Measurements from ENCODE around the gene COL9A1. TPM values are rescaled to one million over a fixed set of nuclear protein-coding genes. Genes with fewer than 3 reads are reported as not detected.
A peak's percentile ranks its signal among the peaks of the same experiment; 100 is the strongest.

Gene COL9A1
- total RNA-seq, 1 donor from 2014 or later = 18.7 TPM

DNA sequence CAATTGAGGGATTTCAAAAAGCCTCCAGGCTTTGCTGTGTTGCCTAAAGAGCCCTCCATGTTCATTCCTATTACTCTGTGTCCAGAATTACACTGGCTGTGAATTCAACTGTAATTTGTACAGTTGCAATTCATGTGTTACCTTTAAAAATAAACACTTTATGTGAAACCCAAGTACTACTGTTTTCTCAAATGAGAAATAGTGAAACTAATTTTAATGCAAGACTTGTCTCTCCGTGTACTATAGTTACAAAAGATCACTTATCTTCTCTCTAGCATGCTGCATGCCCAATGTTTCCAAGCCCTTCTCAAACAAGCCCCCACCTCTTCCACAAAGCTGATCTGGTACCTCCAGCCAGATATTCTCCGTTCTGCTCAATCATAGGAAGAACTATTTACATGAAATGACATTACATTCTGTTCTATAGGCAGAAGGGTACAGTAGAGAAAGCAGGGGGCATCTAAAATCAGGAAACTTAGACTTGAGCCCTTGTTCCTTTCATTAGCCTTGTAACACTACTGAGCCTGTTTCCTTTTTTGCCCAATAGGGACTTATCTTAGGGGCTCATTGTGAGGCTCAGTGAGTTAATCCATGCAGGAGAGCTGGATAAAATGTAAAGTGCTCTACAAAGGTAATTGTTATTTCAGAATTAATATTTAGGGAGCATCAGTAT is 12.3 kb upstream of the COL9A1 start:
- Mint-ChIP-seq H3K27me3 (ENCODE audit: insufficient read depth, low read depth) (peaks cover 5% of the 10 kb centered on the region), H3K36me3 (no peaks in the 10 kb centered on the region), H3K27ac (no peak overlapping the region), H3K4me1 (peaks cover 12% of the 10 kb centered on the region), H3K4me3 (no peak overlapping the region), H3K9me3 (peaks cover 15% of the 10 kb centered on the region)
- Histone ChIP-seq H3F3A (ENCODE audit: low read depth) (no peaks in the 10 kb centered on the region), H3K4me2 (no peak overlapping the region), H3K9me3 (ENCODE audit: low read depth) (no peaks in the 10 kb centered on the region), H4K20me1 (ENCODE audit: low read depth) (no peaks in the 10 kb centered on the region), H2AFZ (replicated peaks) (no peak overlapping the region), H3K79me2 (ENCODE audit: low read depth) (no peaks in the 10 kb centered on the region), H3K9ac (no peak overlapping the region), H3K27ac (no peak overlapping the region), H3K27me3 (no peaks in the 10 kb centered on the region), H3K4me1 (no peaks in the 10 kb centered on the region), H3K36me3 (no peaks in the 10 kb centered on the region), H3K4me3 (no peak overlapping the region)
- TF ChIP-seq EZH2 (IDR thresholded peaks at IDR 0.05) = no peak
- TF ChIP-seq EZH2phosphoT487 (IDR thresholded peaks at IDR 0.05) = no peak
- TF ChIP-seq, protein P1, sequence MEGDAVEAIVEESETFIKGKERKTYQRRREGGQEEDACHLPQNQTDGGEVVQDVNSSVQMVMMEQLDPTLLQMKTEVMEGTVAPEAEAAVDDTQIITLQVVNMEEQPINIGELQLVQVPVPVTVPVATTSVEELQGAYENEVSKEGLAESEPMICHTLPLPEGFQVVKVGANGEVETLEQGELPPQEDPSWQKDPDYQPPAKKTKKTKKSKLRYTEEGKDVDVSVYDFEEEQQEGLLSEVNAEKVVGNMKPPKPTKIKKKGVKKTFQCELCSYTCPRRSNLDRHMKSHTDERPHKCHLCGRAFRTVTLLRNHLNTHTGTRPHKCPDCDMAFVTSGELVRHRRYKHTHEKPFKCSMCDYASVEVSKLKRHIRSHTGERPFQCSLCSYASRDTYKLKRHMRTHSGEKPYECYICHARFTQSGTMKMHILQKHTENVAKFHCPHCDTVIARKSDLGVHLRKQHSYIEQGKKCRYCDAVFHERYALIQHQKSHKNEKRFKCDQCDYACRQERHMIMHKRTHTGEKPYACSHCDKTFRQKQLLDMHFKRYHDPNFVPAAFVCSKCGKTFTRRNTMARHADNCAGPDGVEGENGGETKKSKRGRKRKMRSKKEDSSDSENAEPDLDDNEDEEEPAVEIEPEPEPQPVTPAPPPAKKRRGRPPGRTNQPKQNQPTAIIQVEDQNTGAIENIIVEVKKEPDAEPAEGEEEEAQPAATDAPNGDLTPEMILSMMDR (IDR thresholded peaks at IDR 0.05) = no peak
- DNase-seq (ENCODE audit: low spot score) = no peak

DNA sequence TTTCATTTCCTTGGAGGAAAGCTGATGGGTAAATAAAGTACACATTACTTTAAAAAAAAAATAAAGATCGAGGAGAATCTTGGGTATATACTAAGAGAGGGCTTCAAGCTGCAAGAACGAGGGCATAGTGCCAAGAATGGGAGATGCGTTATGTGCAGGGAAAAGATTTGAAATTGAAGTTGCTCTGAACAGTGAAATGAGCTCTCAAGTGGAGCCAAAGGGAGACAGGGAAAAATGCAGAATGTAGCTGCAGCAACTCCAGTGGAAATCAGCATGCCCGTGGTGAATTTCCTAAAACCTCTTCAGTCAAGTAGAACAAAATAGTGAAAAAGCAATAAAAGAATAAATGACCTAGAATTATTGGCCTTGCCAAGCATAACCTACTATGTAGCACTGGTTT is 11.4 kb upstream of the COL9A1 start:
- H3K27me3 ChIP-seq = no peaks in the 10 kb centered on the region
- no peaks in the 10 kb centered on the region for H3K9me3 ChIP-seq (ENCODE audit: low read depth)
- H3K27ac ChIP-seq = no peak overlapping the region
- no peaks in the 10 kb centered on the region for H3K4me1 ChIP-seq
- H3F3A ChIP-seq (ENCODE audit: low read depth) = no peaks in the 10 kb centered on the region
- H3K4me2 ChIP-seq = no peak overlapping the region
- Mint-ChIP-seq H3K4me3 (no peak overlapping the region), H3K27ac (no peak overlapping the region), H3K4me1 (peaks cover 12% of the 10 kb centered on the region), H3K9me3 (peaks cover 15% of the 10 kb centered on the region), H3K27me3 (ENCODE audit: insufficient read depth, low read depth) (peaks cover 5% of the 10 kb centered on the region), H3K36me3 (no peaks in the 10 kb centered on the region)
- no peaks in the 10 kb centered on the region for H4K20me1 ChIP-seq (ENCODE audit: low read depth)
- DNase-seq (ENCODE audit: low spot score) = no peak
- no peaks in the 10 kb centered on the region for H3K36me3 ChIP-seq
- TF ChIP-seq, protein P1 (IDR thresholded peaks at IDR 0.05) = no peak
- TF ChIP-seq EZH2phosphoT487 (IDR thresholded peaks at IDR 0.05) (no peak), EZH2 (IDR thresholded peaks at IDR 0.05) (no peak)
- H2AFZ ChIP-seq (replicated peaks) = no peak overlapping the region
- no peaks in the 10 kb centered on the region for H3K79me2 ChIP-seq (ENCODE audit: low read depth)
- H3K4me3 ChIP-seq = no peak overlapping the region
- H3K9ac ChIP-seq = no peak overlapping the region

DNA sequence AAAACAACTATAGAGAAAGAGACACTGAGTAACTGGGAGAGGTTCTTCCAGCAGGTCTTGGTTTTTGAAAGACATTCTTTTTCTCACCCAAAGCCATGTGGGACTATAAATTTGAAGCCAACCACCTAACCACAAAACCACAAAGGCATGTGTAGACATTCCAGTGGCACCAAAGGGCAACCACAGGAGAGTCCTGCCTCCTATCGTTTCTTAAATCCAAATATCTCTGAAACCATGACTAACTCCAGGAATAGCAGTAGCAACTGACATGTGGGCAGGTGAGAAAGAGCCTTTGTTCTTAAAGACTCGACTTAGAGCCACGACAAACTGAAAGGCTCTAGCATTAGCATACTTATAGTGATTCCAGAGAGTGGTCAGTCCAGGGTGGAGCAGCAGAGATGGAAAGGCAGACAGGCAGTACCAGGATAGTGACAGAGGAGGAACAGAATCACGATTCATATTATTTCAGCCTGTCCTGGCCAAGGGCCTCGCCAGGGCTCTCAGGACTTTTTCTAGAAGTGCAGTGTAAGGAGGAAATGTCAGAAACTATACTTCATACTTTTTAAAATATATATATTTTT is 9.4 kb upstream of the COL9A1 start:
- Histone ChIP-seq H3K79me2 (ENCODE audit: low read depth) (no peaks in the 10 kb centered on the region), H3K4me3 (no peak overlapping the region), H3K27me3 (no peaks in the 10 kb centered on the region), H4K20me1 (ENCODE audit: low read depth) (no peaks in the 10 kb centered on the region), H3K27ac (no peak overlapping the region), H2AFZ (replicated peaks) (peak overlapping the region; percentile 76), H3K4me1 (no peaks in the 10 kb centered on the region), H3K9ac (no peak overlapping the region), H3K9me3 (ENCODE audit: low read depth) (no peaks in the 10 kb centered on the region), H3F3A (ENCODE audit: low read depth) (no peaks in the 10 kb centered on the region), H3K4me2 (no peak overlapping the region), H3K36me3 (no peaks in the 10 kb centered on the region)
- peaks cover 12% of the 10 kb centered on the region for H3K4me1 Mint-ChIP-seq
- DNase-seq (ENCODE audit: low spot score) = no peak
- H3K36me3 Mint-ChIP-seq = no peaks in the 10 kb centered on the region
- H3K9me3 Mint-ChIP-seq = peaks cover under 1% of the 10 kb centered on the region
- TF ChIP-seq EZH2 (IDR thresholded peaks at IDR 0.05) (no peak), EZH2phosphoT487 (IDR thresholded peaks at IDR 0.05) (no peak)
- TF ChIP-seq, protein P1 (IDR thresholded peaks at IDR 0.05) = no peak
- H3K27ac Mint-ChIP-seq = peak overlapping the region; percentile 44
- no peak overlapping the region for H3K4me3 Mint-ChIP-seq
- H3K27me3 Mint-ChIP-seq (ENCODE audit: insufficient read depth, low read depth) = peaks cover 3% of the 10 kb centered on the region
